Fibroblast of lung (primary cell): Measurements from ENCODE around the gene MPG. TPM values are rescaled to one million over a fixed set of nuclear protein-coding genes. Genes with fewer than 3 reads are reported as not detected.

ENCODE experiments used
- DNase-seq, 2 donors: peaks; one replicate each; pipeline versions ENCODE4 v3.0.0 to v3.0.0-alpha.2; 2010; ENCODE audit warnings: low read depth in 2 of 2
- H2AFZ ChIP-seq: 2 replicates; pipeline ENCODE4 v1.5.1; 2012; ENCODE audit warnings: low read length, control low read depth, inconsistent platforms
- H3K27ac ChIP-seq: 2 replicates; pipeline ENCODE4 v1.5.1; 2011; ENCODE audit warnings: low read length, control low read depth; ENCODE audit not compliant: insufficient read depth
- H3K27me3 ChIP-seq: 2 replicates; pipeline ENCODE4 v1.5.1; 2011; ENCODE audit warnings: mild to moderate bottlenecking, low read length; ENCODE audit not compliant: control insufficient read depth, insufficient read depth
- H3K36me3 ChIP-seq: 2 replicates; pipeline ENCODE4 v1.5.1; 2011; ENCODE audit warnings: low read length; ENCODE audit not compliant: control insufficient read depth, insufficient read depth
- H3K4me1 ChIP-seq: 2 replicates; pipeline ENCODE4 v1.5.1; 2011; ENCODE audit warnings: low read length; ENCODE audit not compliant: control insufficient read depth, insufficient read depth; ENCODE audit errors: extremely low read depth
- H3K4me2 ChIP-seq: 2 replicates; pipeline ENCODE4 v1.5.1; 2011; ENCODE audit warnings: low read length, control low read depth; ENCODE audit not compliant: insufficient read depth; ENCODE audit errors: extremely low read depth
- H3K4me3 ChIP-seq, 4 experiments: fragments of 200-600 bp in 1 of 4; sonication (generic) in 1 of 4; replicated peaks in 1 of 4; 2 replicates each; pipeline ENCODE4 v1.5.1; 2011 to 2016; ENCODE audit warnings: low read length in 4 of 4, low read depth in 3 of 4, mild to moderate bottlenecking in 3 of 4, control low read depth in 2 of 4, inconsistent platforms in 1 of 4, mixed read lengths in 1 of 4; ENCODE audit not compliant: insufficient read depth in 1 of 4; ENCODE audit errors: control extremely low read depth in 1 of 4
- H3K79me2 ChIP-seq: 2 replicates; pipeline ENCODE4 v1.5.1; 2012; ENCODE audit warnings: mild to moderate bottlenecking, low read length, inconsistent platforms; ENCODE audit not compliant: control insufficient read depth, insufficient read depth
- H3K9ac ChIP-seq: 2 replicates; pipeline ENCODE4 v1.5.1; 2011; ENCODE audit warnings: mild to moderate bottlenecking, low read length, control low read depth; ENCODE audit not compliant: insufficient read depth
- H3K9me3 ChIP-seq: 2 replicates; pipeline ENCODE4 v1.5.1; 2012; ENCODE audit warnings: low read depth, low read length; ENCODE audit not compliant: control insufficient read depth, insufficient read depth
- H4K20me1 ChIP-seq: 2 replicates; pipeline ENCODE4 v1.5.1; 2011; ENCODE audit warnings: low read length; ENCODE audit not compliant: control insufficient read depth, insufficient read depth; ENCODE audit errors: extremely low read depth
- CTCF ChIP-seq, 2 donors: IDR thresholded peaks in 1 of 2; conservative IDR thresholded peaks in 1 of 2; 1 replicate in 1 of 2; 2 replicates in 1 of 2; pipeline ENCODE4 v1.5.1; 2011 to 2012; ENCODE audit warnings: low read length in 2 of 2, control low read depth in 1 of 2, inconsistent platforms in 1 of 2, low read depth in 1 of 2, mild to moderate bottlenecking in 1 of 2
- EZH2 ChIP-seq: IDR thresholded peaks from 2 replicates; pipeline ENCODE4 v1.5.1; 2012; ENCODE audit warnings: low read length, control low read depth, mild to moderate bottlenecking; ENCODE audit errors: missing control alignments
- polyA plus RNA-seq, 2 donors: library from polyadenylated mRNA; depleted of rRNA in 1 of 2; stranded (reverse) in 1 of 2; unstranded in 1 of 2; fragments of >200 nt; gene quantifications; 2 replicates each; pipeline ENCODE4 v1.2.1, GENCODE V29; 2011 to 2012; ENCODE audit warnings: missing spikeins in 1 of 2
- total RNA-seq: library from RNA; depleted of rRNA; stranded (reverse); fragments of >200 nt; gene quantifications from 2 replicates; pipeline ENCODE4 v1.2.1, GENCODE V29; 2014

Gene MPG
- total and polyA plus RNA-seq, 2 donors (not counting 1 experiment from before 2014, with no cell fraction given) = 45.4 to 268 TPM

- no peaks in the 10 kb centered on the region for H4K20me1 ChIP-seq
- no peak overlapping the region for H3K4me3 ChIP-seq
- no peaks in the 10 kb centered on the region for H3K36me3 ChIP-seq
- H3K4me2 ChIP-seq = no peak overlapping the region
- no peak overlapping the region for H3K9ac ChIP-seq
- no peaks in the 10 kb centered on the region for H3K27me3 ChIP-seq
- H3K79me2 ChIP-seq = no peaks in the 10 kb centered on the region
- DNase-seq = no peak
- H2AFZ ChIP-seq = no peak overlapping the region
- H3K4me1 ChIP-seq = no peaks in the 10 kb centered on the region
- no peaks in the 10 kb centered on the region for H3K9me3 ChIP-seq
- TF ChIP-seq CTCF (conservative IDR thresholded peaks at IDR 0.05 in 1 of 2, IDR thresholded peaks at IDR 0.05 in 1 of 2; ENCODE audit: low read depth in 1 of 2, low read length in 2 of 2) = no peak
- TF ChIP-seq EZH2 = no peak
- no peak overlapping the region for H3K27ac ChIP-seq
These were observed 41.3 kb downstream of the MPG start for GRCh38 chr16:119295-119694.

- no peaks in the 10 kb centered on the region for H4K20me1 ChIP-seq
- H3K4me2 ChIP-seq = no peak overlapping the region
- H2AFZ ChIP-seq = no peak overlapping the region
- no peak overlapping the region for H3K9ac ChIP-seq
- no peaks in the 10 kb centered on the region for H3K79me2 ChIP-seq
- H3K27ac ChIP-seq = no peak overlapping the region
- TF ChIP-seq CTCF (conservative IDR thresholded peaks at IDR 0.05 in 1 of 2, IDR thresholded peaks at IDR 0.05 in 1 of 2; ENCODE audit: low read depth in 1 of 2, low read length in 2 of 2) = no peak
- TF ChIP-seq EZH2 = no peak
- H3K4me1 ChIP-seq = no peaks in the 10 kb centered on the region
- no peak for DNase-seq
- H3K9me3 ChIP-seq = no peaks in the 10 kb centered on the region
- H3K36me3 ChIP-seq = no peaks in the 10 kb centered on the region
- no peak overlapping the region for H3K4me3 ChIP-seq
- no peaks in the 10 kb centered on the region for H3K27me3 ChIP-seq
These were observed 41.9 kb downstream of the MPG start for GRCh38 chr16:119835-120491.

- Histone ChIP-seq H4K20me1 (no peaks in the 10 kb centered on the region), H3K4me3 (no peak overlapping the region)
- DNase-seq = no peak
These were observed 42.7 kb downstream of the MPG start for GRCh38 chr16:120756-121155.

More at GRCh38 chr16:120756-121155, 42.7 kb downstream of the MPG start:
- Histone ChIP-seq H3K4me2 (no peak overlapping the region), H3K4me1 (no peaks in the 10 kb centered on the region), H3K79me2 (no peaks in the 10 kb centered on the region), H3K36me3 (no peaks in the 10 kb centered on the region), H3K27ac (no peak overlapping the region), H3K27me3 (no peaks in the 10 kb centered on the region), H3K9me3 (no peaks in the 10 kb centered on the region), H3K9ac (no peak overlapping the region), H2AFZ (no peak overlapping the region)
- no peak for TF ChIP-seq EZH2
- TF ChIP-seq CTCF (conservative IDR thresholded peaks at IDR 0.05 in 1 of 2, IDR thresholded peaks at IDR 0.05 in 1 of 2; ENCODE audit: low read depth in 1 of 2, low read length in 2 of 2) = no peak
